CD4-positive, alpha-beta T cell (primary cell): ENCODE data around the gene MAN1A1. TPM values are rescaled to one million over a fixed set of nuclear protein-coding genes. Genes with fewer than 3 reads are reported as not detected.

ENCODE experiments used
- ATAC-seq: fragments of 200-7000 bp; cut with Tn5 transposase; one replicate; pipeline ENCODE4 v1.10.0; 2022; ENCODE audit warnings: mild to moderate bottlenecking; ENCODE audit not compliant: poor library complexity
- CTCF ChIA-PET: fragments of 350-600 bp; sonication (Branson Sonifier 250); formaldehyde crosslinking; loops from one replicate; lab custom pipeline; 2021; ENCODE audit warnings: antibody characterized with exemption, inconsistent platforms; lab: Charles Lee
- POLR2A ChIA-PET: fragments of 350-600 bp; sonication (Branson Sonifier 250); formaldehyde crosslinking; loops from one replicate; lab custom pipeline; 2021; ENCODE audit warnings: antibody characterized with exemption, inconsistent platforms; lab: Charles Lee
- DNase-seq, 14 experiments: peaks; one replicate each; pipeline ENCODE4 v3.0.0-alpha.2; 2013 to 2020; ENCODE audit warnings: mixed read lengths in 2 of 14
- H3K27ac ChIP-seq, 2 donors: one replicate each; pipeline versions ENCODE4 v1.5.1 to v1.7.0; 2013; ENCODE audit warnings: low read length in 2 of 2, low read depth in 1 of 2, mild to moderate bottlenecking in 1 of 2
- H3K27me3 ChIP-seq, 2 experiments: 1 replicate in 1 of 2; 2 replicates in 1 of 2; pipeline versions ENCODE4 v1.6.1 to v1.7.0; 2013; ENCODE audit warnings: low read length in 2 of 2, control low read depth in 1 of 2, mild to moderate bottlenecking in 1 of 2, moderate library complexity in 1 of 2; ENCODE audit not compliant: insufficient read depth in 2 of 2, control insufficient read depth in 1 of 2
- H3K36me3 ChIP-seq: one replicate; pipeline ENCODE4 v1.6.1; 2013; ENCODE audit warnings: low read length, control low read depth; ENCODE audit not compliant: insufficient read depth
- H3K4me1 ChIP-seq: one replicate; pipeline ENCODE4 v1.6.1; 2013; ENCODE audit warnings: low read length, control low read depth; ENCODE audit not compliant: insufficient read depth
- H3K4me3 ChIP-seq: one replicate; pipeline ENCODE4 v1.5.1; 2013; ENCODE audit warnings: mild to moderate bottlenecking, low read length, moderate library complexity
- H3K9me3 ChIP-seq, 2 experiments: 1 replicate in 1 of 2; 2 replicates in 1 of 2; pipeline versions ENCODE4 v1.6.1 to v1.7.0; 2013; ENCODE audit warnings: low read length in 2 of 2, mild to moderate bottlenecking in 2 of 2, control low read depth in 1 of 2, moderate library complexity in 1 of 2; ENCODE audit not compliant: control insufficient read depth in 1 of 2, insufficient read depth in 1 of 2
- H3K27ac Mint-ChIP-seq: one replicate; pipeline ENCODE4 v1.8.0; 2020; ENCODE audit warnings: mixed read lengths
- H3K27me3 Mint-ChIP-seq: one replicate; pipeline ENCODE4 v1.8.0; 2021; ENCODE audit warnings: mixed read lengths
- H3K36me3 Mint-ChIP-seq: one replicate; pipeline ENCODE4 v1.8.0; 2021; ENCODE audit warnings: low read depth, mixed read lengths
- H3K4me1 Mint-ChIP-seq: one replicate; pipeline ENCODE4 v1.8.0; 2021; ENCODE audit warnings: low read depth, mixed read lengths
- H3K4me3 Mint-ChIP-seq: one replicate; pipeline ENCODE4 v1.8.0; 2020; ENCODE audit warnings: mild to moderate bottlenecking, mixed read lengths
- H3K9me3 Mint-ChIP-seq: one replicate; pipeline ENCODE4 v1.8.0; 2020; ENCODE audit warnings: mixed read lengths
- intact Hi-C, 2 experiments: fragments of 100-400 bp; cut with DNase I in 1 of 2; cut with micrococcal nuclease in 1 of 2; formaldehyde crosslinking; loops; one replicate each; pipeline versions ENCODE4 v1.15.1 to v1.9.0; 2023 to 2025; cut with DNase I, micrococcal nuclease
- total RNA-seq, 174 experiments: library from RNA in 2 of 174; stranded (reverse) in 2 of 174; gene quantifications; one replicate each; pipeline ENCODE4 v1.2.3 and lab custom pipeline; 2021 to 2026
- TF ChIP-seq, protein P1 (sequence below): fragments of 200-600 bp; IDR thresholded peaks from one replicate; pipeline ENCODE4 v1.8.0; 2022; ENCODE audit warnings: antibody characterized with exemption, mild to moderate bottlenecking

Gene MAN1A1
- total RNA-seq, 2 experiments from 2014 or later = 4.5 to 4.9 TPM

GRCh38 chr6:119331663-119332286 is 17.8 kb downstream of the MAN1A1 start:
- H3K4me1 Mint-ChIP-seq = peaks cover 5% of the 10 kb centered on the region
- TF ChIP-seq, protein P1, sequence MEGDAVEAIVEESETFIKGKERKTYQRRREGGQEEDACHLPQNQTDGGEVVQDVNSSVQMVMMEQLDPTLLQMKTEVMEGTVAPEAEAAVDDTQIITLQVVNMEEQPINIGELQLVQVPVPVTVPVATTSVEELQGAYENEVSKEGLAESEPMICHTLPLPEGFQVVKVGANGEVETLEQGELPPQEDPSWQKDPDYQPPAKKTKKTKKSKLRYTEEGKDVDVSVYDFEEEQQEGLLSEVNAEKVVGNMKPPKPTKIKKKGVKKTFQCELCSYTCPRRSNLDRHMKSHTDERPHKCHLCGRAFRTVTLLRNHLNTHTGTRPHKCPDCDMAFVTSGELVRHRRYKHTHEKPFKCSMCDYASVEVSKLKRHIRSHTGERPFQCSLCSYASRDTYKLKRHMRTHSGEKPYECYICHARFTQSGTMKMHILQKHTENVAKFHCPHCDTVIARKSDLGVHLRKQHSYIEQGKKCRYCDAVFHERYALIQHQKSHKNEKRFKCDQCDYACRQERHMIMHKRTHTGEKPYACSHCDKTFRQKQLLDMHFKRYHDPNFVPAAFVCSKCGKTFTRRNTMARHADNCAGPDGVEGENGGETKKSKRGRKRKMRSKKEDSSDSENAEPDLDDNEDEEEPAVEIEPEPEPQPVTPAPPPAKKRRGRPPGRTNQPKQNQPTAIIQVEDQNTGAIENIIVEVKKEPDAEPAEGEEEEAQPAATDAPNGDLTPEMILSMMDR = no peak
- H3K4me3 Mint-ChIP-seq = no peak overlapping the region
- H3K9me3 Mint-ChIP-seq = no peaks in the 10 kb centered on the region
- Histone ChIP-seq H3K9me3 (no peaks in the 10 kb centered on the region), H3K4me3 (no peak overlapping the region), H3K4me1 (peaks cover 13% of the 10 kb centered on the region), H3K27ac (no peak overlapping the region), H3K27me3 (no peaks in the 10 kb centered on the region), H3K36me3 (no peaks in the 10 kb centered on the region)
- CTCF ChIA-PET = no interaction called here
- DNase-seq = no peak
- no peaks in the 10 kb centered on the region for H3K36me3 Mint-ChIP-seq
- ATAC-seq = no peak
- POLR2A ChIA-PET = no interaction called here
- no peak overlapping the region for H3K27ac Mint-ChIP-seq
- intact Hi-C loops = loop anchor here in 1 of 2 experiments (2.0 to 10.0 kb wide), 2 partner anchors 17 to 643 kb away; partner anchors contain the start of gene MAN1A1
- no peaks in the 10 kb centered on the region for H3K27me3 Mint-ChIP-seq

- intact Hi-C loops = loop anchor here in 1 of 2 experiments (10.0 kb wide), 1 partner anchor 644 kb away; no protein-coding TSS in a partner anchor
- no peak for DNase-seq
- no peak overlapping the region for H3K4me3 ChIP-seq
- Mint-ChIP-seq H3K27me3 (no peaks in the 10 kb centered on the region), H3K9me3 (no peaks in the 10 kb centered on the region), H3K4me1 (peaks cover 4% of the 10 kb centered on the region), H3K36me3 (no peaks in the 10 kb centered on the region), H3K4me3 (no peak overlapping the region), H3K27ac (no peak overlapping the region)
- H3K27me3 ChIP-seq = no peaks in the 10 kb centered on the region
- no peak for ATAC-seq
- ChIA-PET CTCF (no interaction called here), POLR2A (no interaction called here)
- H3K27ac ChIP-seq = no peak overlapping the region
- no peaks in the 10 kb centered on the region for H3K9me3 ChIP-seq
- no peaks in the 10 kb centered on the region for H3K36me3 ChIP-seq
- H3K4me1 ChIP-seq = peaks cover 13% of the 10 kb centered on the region
- TF ChIP-seq, protein P1 = no peak
Measured at GRCh38 chr6:119330520-119331113, 18.9 kb downstream of the MAN1A1 start.

GRCh38 chr6:119329794-119330180 is 19.8 kb downstream of the MAN1A1 start:
- Mint-ChIP-seq H3K4me3 (no peak overlapping the region), H3K4me1 (no peaks in the 10 kb centered on the region), H3K27me3 (no peaks in the 10 kb centered on the region), H3K9me3 (no peaks in the 10 kb centered on the region), H3K36me3 (no peaks in the 10 kb centered on the region), H3K27ac (no peak overlapping the region)
- peaks cover 13% of the 10 kb centered on the region for H3K4me1 ChIP-seq
- no peak overlapping the region for H3K27ac ChIP-seq
- H3K4me3 ChIP-seq = no peak overlapping the region
- H3K36me3 ChIP-seq = no peaks in the 10 kb centered on the region
- CTCF ChIA-PET = interaction anchor here (1.0 kb wide), 1 partner anchor 88 kb away, joined by 3 read pairs; no protein-coding TSS in a partner anchor
- ATAC-seq (no peak), DNase-seq (no peak)
- TF ChIP-seq, protein P1 = no peak
- no peaks in the 10 kb centered on the region for H3K27me3 ChIP-seq
- H3K9me3 ChIP-seq = no peaks in the 10 kb centered on the region
- POLR2A ChIA-PET = no interaction called here
- intact Hi-C loops = loop anchor here in 1 of 2 experiments (10.0 kb wide), 1 partner anchor 645 kb away; no protein-coding TSS in a partner anchor
